Testis (tissue), 2 donors: ENCODE measurements around the gene UBE2O.

ENCODE experiments used
- CTCF ChIP-seq, 3 experiments: fragments of 450-650 bp in 2 of 3; fragments of 200-600 bp in 1 of 3; sonication (generic) in 1 of 3; IDR thresholded peaks; one replicate each; pipeline ENCODE4 v1.5.1; 2016 to 2019; ENCODE audit warnings: antibody characterized with exemption in 3 of 3, mild to moderate bottlenecking in 2 of 3, moderate library complexity in 1 of 3
- POLR2A ChIP-seq: fragments of 450-650 bp; IDR thresholded peaks from one replicate; pipeline ENCODE4 v1.6.1; 2017; ENCODE audit warnings: antibody characterized with exemption, mild to moderate bottlenecking, moderate library complexity

DNA sequence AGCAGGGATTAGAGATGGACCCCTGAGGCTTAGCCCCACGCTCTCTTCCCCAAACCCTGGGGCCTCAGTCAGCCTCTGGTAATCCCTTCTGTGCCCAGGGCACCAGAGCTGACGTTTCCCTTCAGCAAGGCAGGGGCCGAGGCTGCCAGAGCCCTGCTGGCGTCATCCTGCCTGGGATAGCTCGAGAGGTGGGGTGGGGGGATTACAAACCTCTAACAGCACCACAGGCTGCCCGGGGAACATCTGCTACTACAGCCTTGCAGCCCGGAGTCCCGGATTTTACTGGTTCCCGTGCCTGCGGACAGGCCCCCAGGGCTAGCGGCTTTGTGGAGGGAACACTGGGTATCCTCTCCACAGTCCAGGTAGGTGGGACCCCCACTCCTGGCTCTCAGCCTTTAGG lies 14.4 kb upstream of the UBE2O start, which contains the start of gene AANAT:
- no peak for TF ChIP-seq CTCF (IDR thresholded peaks at IDR 0.05)
- TF ChIP-seq POLR2A, result no peak
